ENCODE measurements around the gene EXOC2. TPM values are rescaled to one million over a fixed set of nuclear protein-coding genes. Genes with fewer than 3 reads are reported as not detected.

The EXOC2 gene
- total and polyA plus RNA-seq, 2 donors (not counting 3 experiments of a cell fraction or from before 2014, with no cell fraction given) = 18.2 to 30.8 TPM

DNA sequence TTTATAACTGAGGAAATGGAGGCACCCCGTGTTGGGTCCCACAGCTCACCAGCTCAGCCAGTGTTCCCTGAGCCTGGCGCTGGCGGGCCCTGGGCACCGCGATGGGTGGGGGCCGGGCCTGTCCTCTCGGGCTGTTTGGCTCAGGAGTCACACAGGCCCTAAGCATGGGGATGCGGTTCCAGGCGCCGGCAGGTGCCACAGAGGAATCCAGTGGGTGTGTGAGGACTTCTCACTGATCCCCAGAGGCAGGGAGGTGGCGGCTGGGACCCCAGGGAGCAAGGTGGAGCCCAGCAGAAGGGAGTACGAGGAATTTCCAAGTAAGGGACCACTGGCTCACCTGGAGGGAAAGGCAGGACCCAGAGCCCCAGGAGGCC is 243.9 kb downstream of the EXOC2 start:
- no peak overlapping the region for H3K9ac ChIP-seq (replicated peaks; ENCODE audit: extremely low read depth, insufficient read depth, low read length)
- TF ChIP-seq, protein P1, sequence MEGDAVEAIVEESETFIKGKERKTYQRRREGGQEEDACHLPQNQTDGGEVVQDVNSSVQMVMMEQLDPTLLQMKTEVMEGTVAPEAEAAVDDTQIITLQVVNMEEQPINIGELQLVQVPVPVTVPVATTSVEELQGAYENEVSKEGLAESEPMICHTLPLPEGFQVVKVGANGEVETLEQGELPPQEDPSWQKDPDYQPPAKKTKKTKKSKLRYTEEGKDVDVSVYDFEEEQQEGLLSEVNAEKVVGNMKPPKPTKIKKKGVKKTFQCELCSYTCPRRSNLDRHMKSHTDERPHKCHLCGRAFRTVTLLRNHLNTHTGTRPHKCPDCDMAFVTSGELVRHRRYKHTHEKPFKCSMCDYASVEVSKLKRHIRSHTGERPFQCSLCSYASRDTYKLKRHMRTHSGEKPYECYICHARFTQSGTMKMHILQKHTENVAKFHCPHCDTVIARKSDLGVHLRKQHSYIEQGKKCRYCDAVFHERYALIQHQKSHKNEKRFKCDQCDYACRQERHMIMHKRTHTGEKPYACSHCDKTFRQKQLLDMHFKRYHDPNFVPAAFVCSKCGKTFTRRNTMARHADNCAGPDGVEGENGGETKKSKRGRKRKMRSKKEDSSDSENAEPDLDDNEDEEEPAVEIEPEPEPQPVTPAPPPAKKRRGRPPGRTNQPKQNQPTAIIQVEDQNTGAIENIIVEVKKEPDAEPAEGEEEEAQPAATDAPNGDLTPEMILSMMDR (IDR thresholded peaks at IDR 0.05; ENCODE audit: extremely low read depth in 1 of 2, insufficient read depth in 1 of 2, low read depth in 1 of 2, low read length in 2 of 2) = no peak
- TF ChIP-seq, protein P2, sequence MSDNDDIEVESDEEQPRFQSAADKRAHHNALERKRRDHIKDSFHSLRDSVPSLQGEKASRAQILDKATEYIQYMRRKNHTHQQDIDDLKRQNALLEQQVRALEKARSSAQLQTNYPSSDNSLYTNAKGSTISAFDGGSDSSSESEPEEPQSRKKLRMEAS (IDR thresholded peaks at IDR 0.05; ENCODE audit: insufficient read depth, insufficient read length) = no peak
- TF ChIP-seq MYC (IDR thresholded peaks at IDR 0.05; ENCODE audit: low read depth, low read length) = no peak
- TF ChIP-seq EZH2 (IDR thresholded peaks at IDR 0.05; ENCODE audit: borderline replicate concordance, low read depth, low read length, severe bottlenecking) = no peak
- TF ChIP-seq GATA2 (IDR thresholded peaks at IDR 0.05; ENCODE audit: insufficient read depth, insufficient read length, low read depth, low read length) = no peak
- TF ChIP-seq JUN (IDR thresholded peaks at IDR 0.05; ENCODE audit: borderline replicate concordance, insufficient read depth, insufficient read length, low read depth) = no peak
- TF ChIP-seq FOS (IDR thresholded peaks at IDR 0.05; ENCODE audit: borderline replicate concordance, insufficient read depth, low read length) = no peak
- no peak for TF ChIP-seq POLR2AphosphoS5 (IDR thresholded peaks at IDR 0.05; ENCODE audit: insufficient read depth, low read depth, low read length)
- no peak for FAIRE-seq
- H3K36me3 ChIP-seq (ENCODE audit: control insufficient read depth in 2 of 2, extremely low read depth in 1 of 2, insufficient read depth in 2 of 2, low read length in 2 of 2) = no peaks in the 10 kb centered on the region
- no peaks in the 10 kb centered on the region for H3K4me1 ChIP-seq (ENCODE audit: control insufficient read depth, extremely low read depth, insufficient read depth, low read length)
- H2AFZ ChIP-seq (ENCODE audit: low read depth, low read length) = no peak overlapping the region
- BruUV-seq (replicated peaks) = no TSS peak
- H3K4me3 ChIP-seq (replicated peaks in 1 of 3; ENCODE audit: insufficient read depth in 1 of 3, low read depth in 1 of 3, low read length in 3 of 3) = no peak overlapping the region
- no peaks in the 10 kb centered on the region for H4K20me1 ChIP-seq (replicated peaks; ENCODE audit: control insufficient read depth, extremely low read depth, insufficient read depth, low read length)
- H3K4me2 ChIP-seq (ENCODE audit: insufficient read depth, low read length) = no peak overlapping the region
- dilution Hi-C loops (cut with MboI; ENCODE audit: extremely low pct_ligation_motif_present, low sequenced_read_pairs) (no loop called here), intact Hi-C loops (cut with micrococcal nuclease) (no loop called here)
- DNase-seq (ENCODE audit: low read depth, low spot score) = no peak
- H3K79me2 ChIP-seq (ENCODE audit: control insufficient read depth, insufficient read depth, low read length) = no peaks in the 10 kb centered on the region
- H3K27ac ChIP-seq (ENCODE audit: insufficient read depth, low read depth, low read length) = no peak overlapping the region
- H3K27me3 ChIP-seq (ENCODE audit: control insufficient read depth in 2 of 2, insufficient read depth in 2 of 2, low read length in 2 of 2) = no peaks in the 10 kb centered on the region
- no peaks in the 10 kb centered on the region for H3K9me1 ChIP-seq (replicated peaks; ENCODE audit: control insufficient read depth, extremely low read depth, insufficient read depth, low read length)
- H3K9me3 ChIP-seq (replicated peaks; ENCODE audit: control insufficient read depth, insufficient read depth, low read length) = no peaks in the 10 kb centered on the region
- POLR2A ChIA-PET = no interaction called here
- CTCF ChIA-PET = no interaction called here
